Activated B cell treated with CpG ODN at 0.5 μM for 24 hours (primary cell): ENCODE measurements around the gene TEX29. TPM values are rescaled to one million over a fixed set of nuclear protein-coding genes. Genes with fewer than 3 reads are reported as not detected.

Experiments used
- ATAC-seq: fragments of 200-7000 bp; cut with Tn5 transposase; one replicate; pipeline ENCODE4 v1.10.0; 2021; ENCODE audit warnings: low read depth, mild to moderate bottlenecking, moderate library complexity
- CTCF ChIA-PET: fragments of 350-600 bp; sonication (Branson Sonifier 250); formaldehyde crosslinking; loops from one replicate; lab custom pipeline; 2021; ENCODE audit warnings: antibody characterized with exemption; lab: Charles Lee
- POLR2A ChIA-PET: fragments of 350-600 bp; sonication (Branson Sonifier 250); formaldehyde crosslinking; loops from one replicate; lab custom pipeline; 2021; ENCODE audit warnings: antibody characterized with exemption; lab: Charles Lee
- DNase-seq: peaks from one replicate; pipeline ENCODE4 v3.0.0; 2022
- H3K27ac Mint-ChIP-seq: one replicate; pipeline ENCODE4 v1.8.0; 2020; ENCODE audit warnings: mixed read lengths
- H3K27me3 Mint-ChIP-seq: one replicate; pipeline ENCODE4 v1.8.0; 2021; ENCODE audit warnings: mixed read lengths
- H3K36me3 Mint-ChIP-seq: one replicate; pipeline ENCODE4 v1.8.0; 2021; ENCODE audit warnings: low read depth, mixed read lengths
- H3K4me1 Mint-ChIP-seq: one replicate; pipeline ENCODE4 v1.8.0; 2021; ENCODE audit warnings: mixed read lengths
- H3K4me3 Mint-ChIP-seq: one replicate; pipeline ENCODE4 v1.8.0; 2020; ENCODE audit warnings: mild to moderate bottlenecking, mixed read lengths
- H3K9me3 Mint-ChIP-seq: one replicate; pipeline ENCODE4 v1.8.0; 2020; ENCODE audit warnings: mixed read lengths
- CTCF ChIP-seq: fragments of 200-600 bp; IDR thresholded peaks from one replicate; pipeline ENCODE4 v1.8.0; 2022; ENCODE audit warnings: antibody characterized with exemption, mild to moderate bottlenecking
- intact Hi-C: fragments of 100-400 bp; cut with micrococcal nuclease; formaldehyde crosslinking; loops from one replicate; pipeline ENCODE4 v1.15.1; 2024
- total RNA-seq: library from RNA; stranded (reverse); gene quantifications from 2 replicates; pipeline ENCODE4 v1.2.3, GENCODE V29; 2022

TEX29 gene
- total RNA-seq, 1 donor from 2014 or later = 0.35 TPM

GRCh38 chr13:111389621-111390521 lies 69.4 kb downstream of the TEX29 start:
- Mint-ChIP-seq H3K36me3 (no peaks in the 10 kb centered on the region), H3K27ac (no peak overlapping the region), H3K4me3 (no peak overlapping the region), H3K9me3 (no peaks in the 10 kb centered on the region), H3K27me3 (peaks cover 5% of the 10 kb centered on the region), H3K4me1 (no peaks in the 10 kb centered on the region)
- CTCF ChIA-PET = no interaction called here
- POLR2A ChIA-PET = no interaction called here
- TF ChIP-seq CTCF = no peak
- intact Hi-C loops = no loop called here
- DNase-seq = no peak
- ATAC-seq = no peak

- CTCF ChIA-PET = no interaction called here
- Mint-ChIP-seq H3K36me3 (no peaks in the 10 kb centered on the region), H3K27me3 (peaks cover 5% of the 10 kb centered on the region), H3K9me3 (peaks cover 3% of the 10 kb centered on the region), H3K27ac (no peak overlapping the region), H3K4me3 (no peak overlapping the region), H3K4me1 (no peaks in the 10 kb centered on the region)
- POLR2A ChIA-PET = no interaction called here
- TF ChIP-seq CTCF = no peak
- DNase-seq (no peak), ATAC-seq (no peak)
- intact Hi-C loops = no loop called here
These were observed 70.3 kb downstream of the TEX29 start for GRCh38 chr13:111390522-111391270.

- POLR2A ChIA-PET = no interaction called here
- intact Hi-C loops = no loop called here
- ATAC-seq = no peak
- no peak for TF ChIP-seq CTCF
- Mint-ChIP-seq H3K9me3 (peaks cover 3% of the 10 kb centered on the region), H3K4me3 (no peak overlapping the region), H3K27ac (no peak overlapping the region), H3K27me3 (peaks cover 5% of the 10 kb centered on the region), H3K4me1 (no peaks in the 10 kb centered on the region), H3K36me3 (no peaks in the 10 kb centered on the region)
- CTCF ChIA-PET = no interaction called here
- DNase-seq = no peak
These were observed 72.0 kb downstream of the TEX29 start for GRCh38 chr13:111392486-111392885.

- Mint-ChIP-seq H3K4me3 (no peak overlapping the region), H3K27ac (no peak overlapping the region), H3K27me3 (peaks cover 5% of the 10 kb centered on the region), H3K9me3 (peaks cover 3% of the 10 kb centered on the region), H3K36me3 (no peaks in the 10 kb centered on the region), H3K4me1 (no peaks in the 10 kb centered on the region)
- POLR2A ChIA-PET = no interaction called here
- DNase-seq (no peak), ATAC-seq (no peak)
- CTCF ChIA-PET = no interaction called here
- intact Hi-C loops = no loop called here
- no peak for TF ChIP-seq CTCF
These were observed 72.9 kb downstream of the TEX29 start for GRCh38 chr13:111393221-111393790.

Other genes with a start within 250 kb of the TEX29 start
- gene ARHGEF7, start 205.3 kb upstream of the TEX29 start, total RNA-seq = 79.8 and 95.7 TPM in 2 replicates